Measurements from ENCODE around the gene ZMIZ2.

DNA sequence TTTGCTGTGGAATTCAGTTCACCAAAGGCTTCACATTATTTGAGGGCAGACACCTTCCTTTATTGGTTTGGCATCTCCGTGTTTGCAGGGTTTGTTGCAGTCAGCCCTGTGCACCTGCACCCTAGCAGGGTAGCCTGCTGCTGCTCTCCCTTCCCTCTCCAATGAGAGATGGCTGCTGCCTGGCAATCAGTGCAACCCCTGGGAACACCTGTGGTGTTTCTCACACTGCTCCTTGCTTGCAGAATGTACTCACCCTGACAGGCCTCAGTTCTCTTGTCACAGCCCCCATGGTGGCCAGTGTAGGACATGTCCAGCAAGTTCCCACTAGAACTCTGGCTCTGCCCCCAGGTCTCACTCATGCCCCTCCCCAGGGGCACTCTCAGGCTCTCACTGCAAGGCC lies 35.7 kb downstream of the ZMIZ2 start:
- TF ChIP-seq, protein P1, sequence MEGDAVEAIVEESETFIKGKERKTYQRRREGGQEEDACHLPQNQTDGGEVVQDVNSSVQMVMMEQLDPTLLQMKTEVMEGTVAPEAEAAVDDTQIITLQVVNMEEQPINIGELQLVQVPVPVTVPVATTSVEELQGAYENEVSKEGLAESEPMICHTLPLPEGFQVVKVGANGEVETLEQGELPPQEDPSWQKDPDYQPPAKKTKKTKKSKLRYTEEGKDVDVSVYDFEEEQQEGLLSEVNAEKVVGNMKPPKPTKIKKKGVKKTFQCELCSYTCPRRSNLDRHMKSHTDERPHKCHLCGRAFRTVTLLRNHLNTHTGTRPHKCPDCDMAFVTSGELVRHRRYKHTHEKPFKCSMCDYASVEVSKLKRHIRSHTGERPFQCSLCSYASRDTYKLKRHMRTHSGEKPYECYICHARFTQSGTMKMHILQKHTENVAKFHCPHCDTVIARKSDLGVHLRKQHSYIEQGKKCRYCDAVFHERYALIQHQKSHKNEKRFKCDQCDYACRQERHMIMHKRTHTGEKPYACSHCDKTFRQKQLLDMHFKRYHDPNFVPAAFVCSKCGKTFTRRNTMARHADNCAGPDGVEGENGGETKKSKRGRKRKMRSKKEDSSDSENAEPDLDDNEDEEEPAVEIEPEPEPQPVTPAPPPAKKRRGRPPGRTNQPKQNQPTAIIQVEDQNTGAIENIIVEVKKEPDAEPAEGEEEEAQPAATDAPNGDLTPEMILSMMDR (IDR thresholded peaks at IDR 0.05 in 2 of 3, conservative IDR thresholded peaks at IDR 0.05 in 1 of 3; ENCODE audit: borderline replicate concordance in 1 of 3, insufficient read depth in 1 of 3, low read depth in 2 of 3, low read length in 2 of 3) = no peak
- TF ChIP-seq POLR2AphosphoS5 (IDR thresholded peaks at IDR 0.05; ENCODE audit: low read depth, low read length) (no peak), SRF (IDR thresholded peaks at IDR 0.05; ENCODE audit: low read depth) (no peak), ATF3 (IDR thresholded peaks at IDR 0.05) (no peak)

Data from HCT116 (cell line).